ENCODE data around the gene EXOC1L.

Gene EXOC1L

DNA sequence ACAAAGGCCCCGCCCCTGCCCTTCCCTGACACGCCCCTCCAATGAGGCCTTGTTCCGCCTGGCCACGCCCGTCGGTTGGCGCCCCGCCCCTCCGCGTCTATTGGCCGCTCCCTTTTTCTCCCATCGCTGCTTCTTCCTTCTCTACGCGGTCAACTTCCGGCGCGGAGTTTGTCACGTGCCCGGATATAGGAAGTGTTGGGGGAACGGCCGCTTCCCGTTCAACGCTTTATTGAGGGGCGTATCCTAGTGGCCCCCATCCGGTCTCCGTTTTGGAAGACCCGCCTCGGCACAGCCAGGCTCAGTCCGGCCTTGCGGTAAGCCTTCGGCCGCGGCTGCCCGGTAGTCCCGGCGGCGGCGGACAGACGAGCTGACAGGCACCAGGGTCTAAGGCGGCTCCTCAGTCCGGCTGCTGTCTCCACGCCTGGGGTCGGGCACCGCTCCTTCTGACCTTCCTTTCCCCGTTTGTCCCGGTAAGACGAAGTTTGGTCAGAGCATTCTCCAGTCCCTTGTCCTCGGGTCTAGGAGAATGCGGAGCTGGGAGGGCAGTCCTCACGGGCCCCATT, 34.0 kb downstream of the EXOC1L start, which contains the start of gene EXOC1 (continued):
- TF ChIP-seq PATZ1 (tag by site-specific recombination; IDR thresholded peaks at IDR 0.05): peak; percentile 61
- no peak for TF ChIP-seq ZNF580 (tag by site-specific recombination; IDR thresholded peaks at IDR 0.05)
- TF ChIP-seq ZBTB48 (tag by site-specific recombination; IDR thresholded peaks at IDR 0.05): no peak
- peak; percentile 93 for TF ChIP-seq KLF9 (tag by site-specific recombination; IDR thresholded peaks at IDR 0.05; ENCODE audit: low read depth)
- 0 out of 2 replicates have a peak, but pooled peaks have one; percentile 23 for TF ChIP-seq ZBTB20 (tag by site-specific recombination; IDR thresholded peaks at IDR 0.05)
- no peak for TF ChIP-seq ZNF211 (tag by site-specific recombination; IDR thresholded peaks at IDR 0.05; ENCODE audit: low read depth)
- TF ChIP-seq ZNF394 (tag by site-specific recombination; IDR thresholded peaks at IDR 0.05; ENCODE audit: borderline replicate concordance): 0 out of 2 replicates have a peak, but pooled peaks have one; percentile 25
- TF ChIP-seq ELK4 (IDR thresholded peaks at IDR 0.05; ENCODE audit: borderline replicate concordance, low read depth, low read length): no peak; the same call in 1 of the 2 replicates
- TF ChIP-seq ZBTB11 (tag by site-specific recombination; conservative IDR thresholded peaks at IDR 0.05; ENCODE audit: low read depth): peak; percentile 88
- no peak for TF ChIP-seq ZIC2 (tag by site-specific recombination; IDR thresholded peaks at IDR 0.05)
- TF ChIP-seq KLF10 (tag by site-specific recombination; IDR thresholded peaks at IDR 0.05): peak; percentile 70; the same call in 1 of the 2 replicates
- TF ChIP-seq ZNF221 (tag by site-specific recombination; IDR thresholded peaks at IDR 0.05; ENCODE audit: borderline replicate concordance): no peak
- no peak for TF ChIP-seq FEZF1 (tag by site-specific recombination; IDR thresholded peaks at IDR 0.05)
- 0 out of 2 replicates have a peak, but pooled peaks have one; percentile 14 for TF ChIP-seq ZNF660 (tag by site-specific recombination; IDR thresholded peaks at IDR 0.05)
- peak; percentile 92 for TF ChIP-seq KLF1 (tag by site-specific recombination; IDR thresholded peaks at IDR 0.05)
- TF ChIP-seq TCF7L2 (IDR thresholded peaks at IDR 0.05; ENCODE audit: borderline replicate concordance, low read depth, low read length): no peak
- peak; percentile 57 for TF ChIP-seq ZNF629 (tag by site-specific recombination; IDR thresholded peaks at IDR 0.05)
- TF ChIP-seq SP7 (tag by site-specific recombination; IDR thresholded peaks at IDR 0.05): 0 out of 2 replicates have a peak, but pooled peaks have one; percentile 17
- no peak for TF ChIP-seq ZNF133 (tag by site-specific recombination; IDR thresholded peaks at IDR 0.05)
- TF ChIP-seq, protein P1, sequence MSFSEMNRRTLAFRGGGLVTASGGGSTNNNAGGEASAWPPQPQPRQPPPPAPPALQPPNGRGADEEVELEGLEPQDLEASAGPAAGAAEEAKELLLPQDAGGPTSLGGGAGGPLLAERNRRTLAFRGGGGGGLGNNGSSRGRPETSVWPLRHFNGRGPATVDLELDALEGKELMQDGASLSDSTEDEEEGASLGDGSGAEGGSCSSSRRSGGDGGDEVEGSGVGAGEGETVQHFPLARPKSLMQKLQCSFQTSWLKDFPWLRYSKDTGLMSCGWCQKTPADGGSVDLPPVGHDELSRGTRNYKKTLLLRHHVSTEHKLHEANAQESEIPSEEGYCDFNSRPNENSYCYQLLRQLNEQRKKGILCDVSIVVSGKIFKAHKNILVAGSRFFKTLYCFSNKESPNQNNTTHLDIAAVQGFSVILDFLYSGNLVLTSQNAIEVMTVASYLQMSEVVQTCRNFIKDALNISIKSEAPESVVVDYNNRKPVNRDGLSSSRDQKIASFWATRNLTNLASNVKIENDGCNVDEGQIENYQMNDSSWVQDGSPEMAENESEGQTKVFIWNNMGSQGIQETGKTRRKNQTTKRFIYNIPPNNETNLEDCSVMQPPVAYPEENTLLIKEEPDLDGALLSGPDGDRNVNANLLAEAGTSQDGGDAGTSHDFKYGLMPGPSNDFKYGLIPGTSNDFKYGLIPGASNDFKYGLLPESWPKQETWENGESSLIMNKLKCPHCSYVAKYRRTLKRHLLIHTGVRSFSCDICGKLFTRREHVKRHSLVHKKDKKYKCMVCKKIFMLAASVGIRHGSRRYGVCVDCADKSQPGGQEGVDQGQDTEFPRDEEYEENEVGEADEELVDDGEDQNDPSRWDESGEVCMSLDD (tag by site-specific recombination; IDR thresholded peaks at IDR 0.05): 0 out of 2 replicates have a peak, but pooled peaks have one; percentile 50
- TF ChIP-seq ZNF24 (tag by site-specific recombination; IDR thresholded peaks at IDR 0.05): peak; percentile 17; the same call in 1 of the 2 replicates
